ENCODE measurements around the gene LRRC7.

The LRRC7 gene

GRCh38 chr1:69661686-69662085, 94.0 kb downstream of the LRRC7 start:
- H3K27ac ChIP-seq = no peak overlapping the region
- TF ChIP-seq CTCF (conservative IDR thresholded peaks at IDR 0.05) = no peak

- no peak overlapping the region for H3K27ac ChIP-seq
- no peak for TF ChIP-seq CTCF (conservative IDR thresholded peaks at IDR 0.05)
Observed at GRCh38 chr1:69662321-69662720, 94.6 kb downstream of the LRRC7 start.

GRCh38 chr1:69671363-69672010, 103.8 kb downstream of the LRRC7 start:
- TF ChIP-seq CTCF (conservative IDR thresholded peaks at IDR 0.05) = no peak
- H3K27ac ChIP-seq = no peak overlapping the region

GRCh38 chr1:69673321-69673720, 105.6 kb downstream of the LRRC7 start:
- H3K27ac ChIP-seq = no peak overlapping the region
- no peak for TF ChIP-seq CTCF (conservative IDR thresholded peaks at IDR 0.05)

GRCh38 chr1:69679965-69680364, 112.2 kb downstream of the LRRC7 start:
- no peak overlapping the region for H3K27ac ChIP-seq
- TF ChIP-seq CTCF (conservative IDR thresholded peaks at IDR 0.05) = no peak

GRCh38 chr1:69686367-69686984, 118.8 kb downstream of the LRRC7 start:
- TF ChIP-seq CTCF (conservative IDR thresholded peaks at IDR 0.05) = no peak
- no peak overlapping the region for H3K27ac ChIP-seq

- H3K27ac ChIP-seq = no peak overlapping the region
- TF ChIP-seq CTCF (conservative IDR thresholded peaks at IDR 0.05) = no peak
Observed at GRCh38 chr1:69688193-69688592, 120.5 kb downstream of the LRRC7 start.
